HG02678 (cell line): ENCODE measurements around the gene HAGH.

ENCODE experiments used
- ATAC-seq: cut with Tn5 transposase; IDR thresholded peaks from one replicate; pipeline ENCODE4 v1.9.1; 2021; ENCODE audit warnings: mild to moderate bottlenecking, moderate library complexity; ENCODE audit not compliant: unreplicated experiment

The HAGH gene

DNA sequence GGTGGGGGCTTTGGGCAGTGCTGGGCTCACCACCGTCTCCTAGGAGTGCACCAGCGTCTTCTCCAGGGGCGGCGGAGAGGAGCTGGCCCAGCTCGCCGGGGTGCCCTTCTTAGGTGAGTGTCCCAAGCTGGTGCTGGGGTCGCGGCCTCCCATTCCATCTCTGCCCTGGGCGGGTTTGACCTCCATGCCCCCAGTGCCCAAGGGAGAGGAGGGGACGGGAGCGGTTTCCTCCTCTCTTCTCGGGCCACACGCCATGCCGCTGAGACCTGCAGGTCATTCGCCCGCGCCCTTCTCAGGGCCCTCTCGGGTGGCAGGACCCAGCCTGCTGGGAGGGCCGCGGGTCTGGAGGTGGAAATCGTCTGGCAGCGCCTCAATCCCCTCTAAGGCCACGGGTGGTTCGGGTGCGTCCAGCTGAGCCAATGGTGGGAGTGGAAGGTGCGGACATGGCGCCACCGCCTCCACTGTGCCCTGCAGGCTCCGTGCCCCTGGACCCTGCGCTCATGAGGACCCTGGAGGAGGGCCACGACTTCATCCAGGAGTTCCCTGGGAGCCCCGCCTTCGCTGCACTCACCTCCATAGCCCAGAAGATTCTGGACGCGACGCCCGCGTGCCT lies 38.4 kb downstream of the HAGH start:
- no peak for ATAC-seq

DNA sequence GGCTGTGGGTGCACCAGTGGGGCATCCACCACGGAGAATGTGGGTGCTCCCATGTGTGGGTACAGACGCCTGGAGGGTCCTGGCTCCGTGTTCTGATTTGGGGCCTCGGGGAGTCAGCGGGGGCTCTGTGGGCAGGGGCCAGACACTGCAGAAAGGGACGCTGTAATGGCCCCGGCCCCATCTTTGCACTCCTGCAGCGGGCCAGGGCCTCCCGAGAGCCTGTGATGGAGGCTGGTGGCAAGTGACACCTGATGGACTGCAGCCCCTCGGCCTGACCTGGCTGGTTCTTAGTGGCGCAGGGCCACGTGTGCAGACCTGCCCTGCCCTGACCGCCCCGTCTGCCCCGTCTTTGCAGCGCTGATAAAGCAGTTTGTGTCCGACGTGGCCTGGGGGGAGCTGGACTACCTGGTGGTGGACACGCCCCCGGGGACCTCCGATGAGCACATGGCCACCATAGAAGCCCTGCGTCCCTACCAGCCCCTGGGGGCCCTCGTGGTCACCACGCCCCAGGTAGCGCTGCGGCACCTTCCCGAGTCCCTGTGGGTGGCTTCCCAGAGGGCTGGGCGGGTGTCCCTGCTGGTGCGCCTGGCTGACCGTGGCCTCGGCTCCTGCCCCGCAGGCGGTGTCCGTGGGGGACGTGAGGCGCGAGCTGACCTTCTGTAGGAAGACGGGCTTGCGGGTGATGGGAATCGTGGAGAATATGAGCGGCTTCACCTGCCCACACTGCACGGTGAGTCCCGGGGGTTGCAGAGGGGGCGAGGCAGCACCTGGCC lies 39.1 kb downstream of the HAGH start:
- ATAC-seq = no peak

- ATAC-seq = no peak
These were observed 39.6 kb downstream of the HAGH start for GRCh38 chr16:1787056-1787321.

- no peak for ATAC-seq
These were observed 40.2 kb downstream of the HAGH start for GRCh38 chr16:1786242-1787055.

- ATAC-seq = no peak
These were observed 40.8 kb downstream of the HAGH start for GRCh38 chr16:1785846-1786170.

- no peak for ATAC-seq
These were observed 41.4 kb downstream of the HAGH start for GRCh38 chr16:1784977-1785845.

DNA sequence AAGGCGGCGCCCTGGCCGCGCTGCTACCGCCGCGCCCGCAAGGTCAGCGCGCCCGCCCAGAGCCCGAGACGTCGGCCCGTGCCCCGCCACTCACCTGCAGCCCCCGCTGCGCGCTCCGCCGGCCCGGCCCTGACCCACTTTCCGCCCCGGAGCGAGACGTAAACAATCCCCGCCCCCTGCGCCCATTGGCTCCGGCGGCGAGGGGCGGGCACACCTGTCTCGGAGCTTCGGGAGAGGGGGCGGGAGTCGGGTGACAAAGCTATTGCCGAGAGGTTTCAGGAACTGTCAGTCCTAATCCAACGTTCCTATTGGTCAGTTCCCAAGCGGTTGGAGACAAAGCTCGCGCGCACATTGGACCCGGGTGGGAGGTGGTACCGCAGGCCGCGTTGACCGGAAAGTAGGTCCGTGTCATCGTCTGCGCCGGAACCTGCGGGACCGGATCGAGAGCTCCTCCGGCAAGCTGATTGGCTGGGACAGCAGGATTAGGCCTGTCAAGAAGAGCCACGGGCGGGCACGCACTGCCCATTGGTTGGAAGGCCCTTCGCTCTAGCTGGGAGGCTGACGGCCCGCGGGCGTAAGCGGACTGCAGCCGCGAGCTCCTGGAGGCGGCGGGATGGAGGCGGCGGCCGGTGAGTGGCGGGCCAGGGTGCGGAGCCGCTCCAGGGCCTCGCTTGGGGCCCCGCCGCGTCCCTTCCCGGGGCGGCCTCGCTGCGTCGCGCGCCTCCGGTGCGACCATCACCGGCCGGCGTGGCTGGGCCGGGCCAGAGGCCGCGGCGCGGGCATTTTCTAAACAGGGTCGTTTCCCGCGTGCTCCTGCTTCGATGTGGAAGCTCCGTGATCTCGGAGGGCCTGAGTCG lies 44.0 kb downstream of the HAGH start, which contains the start of the genes NUBP2 and SPSB3:
NUBP2 (plus strand) TSS at position 553 of the 857 bp plus-strand sequence; CDS start at position 614, 61 bp downstream.
SPSB3 (minus strand) TSS at position 164 of the 857 bp plus-strand sequence. CDS start 1,088 bp downstream, outside the sequence.
- ATAC-seq = peak; percentile 86

GRCh38 chr16:1781758-1782407 lies 44.7 kb downstream of the HAGH start:
- ATAC-seq = peak; percentile 2

DNA sequence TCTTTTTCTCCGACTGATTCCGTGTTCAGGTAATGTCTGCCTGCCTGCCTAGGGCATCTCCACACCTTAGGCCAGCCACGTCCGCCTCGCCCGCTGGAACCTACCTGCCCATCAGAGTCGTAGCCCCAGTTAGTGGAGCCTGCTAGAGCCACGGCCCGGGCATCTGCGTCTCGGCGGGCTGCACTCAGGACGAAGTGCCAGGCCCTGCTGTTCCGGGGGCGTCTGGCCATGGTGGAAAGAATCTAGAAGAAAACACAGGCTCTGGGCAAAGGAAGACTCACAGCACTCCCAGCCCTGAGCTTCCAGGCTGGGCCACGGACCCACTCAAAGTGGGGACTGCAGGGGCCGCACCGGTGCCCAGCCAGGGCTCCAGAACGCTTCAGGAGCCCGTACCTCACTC lies 45.4 kb downstream of the HAGH start:
- ATAC-seq = no peak

DNA sequence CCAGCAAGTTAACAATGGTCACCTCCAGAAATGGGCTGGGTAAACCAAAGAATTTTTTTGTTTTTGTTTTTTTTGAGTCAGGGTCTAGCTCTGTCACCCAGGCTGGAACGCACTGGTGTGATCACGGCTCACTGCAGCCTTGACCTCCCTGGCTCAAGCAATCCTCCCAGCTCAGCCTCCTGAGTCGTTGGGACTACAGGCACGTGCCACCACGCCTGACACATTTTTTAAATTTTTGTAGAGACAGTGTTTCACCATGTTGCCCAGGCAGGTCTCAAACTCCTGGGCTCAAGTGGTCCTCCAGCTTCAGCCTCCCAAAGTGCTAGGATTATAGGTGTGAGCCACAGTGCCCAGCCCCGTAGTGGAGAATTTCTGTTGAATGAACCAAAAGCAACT lies 46.0 kb downstream of the HAGH start:
- ATAC-seq = no peak

GRCh38 chr16:1779741-1780676 lies 46.6 kb downstream of the HAGH start:
- ATAC-seq = no peak

GRCh38 chr16:1779234-1779701 lies 47.4 kb downstream of the HAGH start:
- ATAC-seq = no peak

GRCh38 chr16:1778200-1779179 lies 48.1 kb downstream of the HAGH start:
- ATAC-seq = no peak

- no peak for ATAC-seq
These were observed 49.0 kb downstream of the HAGH start for GRCh38 chr16:1777375-1778199.

- ATAC-seq = no peak
These were observed 49.6 kb downstream of the HAGH start for GRCh38 chr16:1776991-1777374.

DNA sequence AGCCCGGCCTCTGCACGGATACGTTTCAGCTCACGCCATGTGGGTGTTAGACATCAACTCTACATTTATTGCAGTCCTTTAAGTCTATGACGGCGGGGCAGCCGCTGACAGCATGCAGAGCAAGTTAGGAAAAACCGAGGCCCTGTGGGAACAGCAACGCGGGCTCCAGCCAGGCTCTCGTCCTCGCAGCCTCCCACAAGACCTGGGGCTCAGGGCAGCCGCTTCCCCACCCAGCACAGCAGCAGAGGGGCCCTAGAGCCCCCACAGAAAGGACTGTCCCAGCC lies 50.0 kb downstream of the HAGH start:
- no peak for ATAC-seq
